Peyer's patch (tissue), 4 donors: ENCODE results near the gene ERLEC1. TPM values are rescaled to one million over a fixed set of nuclear protein-coding genes. Genes with fewer than 3 reads are reported as not detected.
"Not testable (repeated sequence)": the region's sequence is repeated elsewhere in the genome, so short reads cannot be mapped to it uniquely, and the experiment has no call there.

Source experiments
- DNase-seq, 3 donors: peaks; one replicate each; pipeline ENCODE4 v3.0.0-alpha.2; 2017 to 2019
- H3K27ac ChIP-seq, 4 donors: fragments of 200-600 bp; sonication (generic); one replicate each; pipeline ENCODE4 v1.5.1; 2016 to 2019
- H3K27me3 ChIP-seq, 2 donors: fragments of 200-600 bp; sonication (generic); one replicate each; pipeline ENCODE4 v1.5.1; 2019
- H3K36me3 ChIP-seq, 3 donors: fragments of 200-600 bp; sonication (generic); one replicate each; pipeline ENCODE4 v1.5.1; 2016 to 2019
- H3K4me1 ChIP-seq, 4 donors: fragments of 200-600 bp; sonication (generic); one replicate each; pipeline ENCODE4 v1.5.1; 2016 to 2019
- H3K4me3 ChIP-seq, 4 donors: fragments of 200-600 bp; sonication (generic); 1 replicate in 3 of 4; 2 replicates in 1 of 4; pipeline ENCODE4 v1.5.1; 2016 to 2019; ENCODE audit warnings: mild to moderate bottlenecking in 1 of 4
- H3K9me3 ChIP-seq, 4 donors: fragments of 200-600 bp; sonication (generic); one replicate each; pipeline ENCODE4 v1.5.1; 2016 to 2019; ENCODE audit warnings: mild to moderate bottlenecking in 1 of 4
- CTCF ChIP-seq, 6 experiments: fragments of 450-650 bp in 4 of 6; fragments of 200-600 bp in 2 of 6; sonication (generic) in 1 of 6; IDR thresholded peaks; one replicate each; pipeline ENCODE4 v1.5.1; 2017 to 2019; ENCODE audit warnings: antibody characterized with exemption in 6 of 6, mild to moderate bottlenecking in 3 of 6, moderate library complexity in 1 of 6
- POLR2A ChIP-seq, 2 donors: fragments of 450-650 bp; IDR thresholded peaks; one replicate each; pipeline ENCODE4 v1.5.1; 2017; ENCODE audit warnings: antibody characterized with exemption in 2 of 2, mild to moderate bottlenecking in 2 of 2, moderate library complexity in 2 of 2
- total RNA-seq, 4 donors: library from RNA; depleted of rRNA; stranded (reverse); fragments of >200 nt; gene quantifications; one replicate each; pipeline ENCODE4 v1.1.0, GENCODE V29; 2016

The ERLEC1 gene
- total RNA-seq, 4 donors from 2014 or later: 28.1 to 69.3 (median 55.4) TPM

GRCh38 chr2:53842891-53843290 lies 56.0 kb downstream of the ERLEC1 start:
- Histone ChIP-seq H3K4me3 (no peak overlapping the region), H3K27ac (no peak overlapping the region), H3K4me1 (no peaks in the 10 kb centered on the region), H3K36me3 (no peaks in the 10 kb centered on the region), H3K9me3 (no peaks in the 10 kb centered on the region), H3K27me3 (no peaks in the 10 kb centered on the region)
- DNase-seq: no peak
- no peak for TF ChIP-seq CTCF (IDR thresholded peaks at IDR 0.05)
- no peak for TF ChIP-seq POLR2A (IDR thresholded peaks at IDR 0.05)

- Histone ChIP-seq H3K4me3 (no peak overlapping the region), H3K27me3 (no peaks in the 10 kb centered on the region), H3K27ac (no peak overlapping the region), H3K4me1 (no peaks in the 10 kb centered on the region), H3K36me3 (no peaks in the 10 kb centered on the region), H3K9me3 (no peaks in the 10 kb centered on the region)
- TF ChIP-seq POLR2A (IDR thresholded peaks at IDR 0.05) (no peak), CTCF (IDR thresholded peaks at IDR 0.05) (no peak)
- no peak for DNase-seq
Measured at GRCh38 chr2:53843595-53843994, 56.8 kb downstream of the ERLEC1 start.

GRCh38 chr2:53848062-53848461 lies 61.2 kb downstream of the ERLEC1 start:
- H3K4me1 ChIP-seq: no peaks in the 10 kb centered on the region
- no peak overlapping the region for H3K4me3 ChIP-seq
- DNase-seq: no peak
- H3K9me3 ChIP-seq: no peaks in the 10 kb centered on the region
- no peaks in the 10 kb centered on the region for H3K27me3 ChIP-seq
- no peak for TF ChIP-seq CTCF (IDR thresholded peaks at IDR 0.05)
- no peak for TF ChIP-seq POLR2A (IDR thresholded peaks at IDR 0.05)
- no peaks in the 10 kb centered on the region for H3K36me3 ChIP-seq
- no peak overlapping the region for H3K27ac ChIP-seq

GRCh38 chr2:53851052-53851757 lies 64.4 kb downstream of the ERLEC1 start:
- not testable (repeated sequence) for DNase-seq, H3K9me3 ChIP-seq, H3K36me3 ChIP-seq, H3K4me3 ChIP-seq, H3K4me1 ChIP-seq, H3K27me3 ChIP-seq, H3K27ac ChIP-seq

GRCh38 chr2:53852532-53852931 lies 65.7 kb downstream of the ERLEC1 start:
- no peaks in the 10 kb centered on the region for H3K9me3 ChIP-seq
- no peak for DNase-seq
- no peak overlapping the region for H3K27ac ChIP-seq
- H3K4me1 ChIP-seq: no peaks in the 10 kb centered on the region
- TF ChIP-seq CTCF (IDR thresholded peaks at IDR 0.05) (no peak), POLR2A (IDR thresholded peaks at IDR 0.05) (no peak)
- no peak overlapping the region for H3K4me3 ChIP-seq
- H3K36me3 ChIP-seq: peaks cover 0 to 9% (median 0%) of the 10 kb centered on the region in 3 donors
- H3K27me3 ChIP-seq: no peaks in the 10 kb centered on the region

GRCh38 chr2:53854678-53855077 lies 67.8 kb downstream of the ERLEC1 start:
- peaks cover 0 to 9% (median 0%) of the 10 kb centered on the region in 3 donors for H3K36me3 ChIP-seq
- H3K27me3 ChIP-seq: no peaks in the 10 kb centered on the region
- H3K4me3 ChIP-seq: no peak overlapping the region
- TF ChIP-seq CTCF (IDR thresholded peaks at IDR 0.05) (no peak), POLR2A (IDR thresholded peaks at IDR 0.05) (no peak)
- DNase-seq: no peak
- H3K4me1 ChIP-seq: no peaks in the 10 kb centered on the region
- no peaks in the 10 kb centered on the region for H3K9me3 ChIP-seq
- H3K27ac ChIP-seq: no peak overlapping the region
